A549 (cell line): Measurements from ENCODE around the gene B3GAT1. TPM values are rescaled to one million over a fixed set of nuclear protein-coding genes. Genes with fewer than 3 reads are reported as not detected.

Source experiments
- ATAC-seq, 2 experiments: fragments of 200-7000 bp in 1 of 2; fragments of >200 bp in 1 of 2; cut with Nextera tagmentation in 1 of 2; cut with Tn5 transposase in 1 of 2; 3 replicates each; pipeline versions ENCODE4 v1.8.0 to v1.9.1; 2018 to 2020; ENCODE audit warnings: mild to moderate bottlenecking in 1 of 2, moderate library complexity in 1 of 2
- CTCF ChIA-PET: fragments of 300-600 bp; sonication (Branson Sonifier 250); formaldehyde crosslinking; extraction: SDS; loops from one replicate; lab custom pipeline; 2021; ENCODE audit warnings: antibody characterized with exemption, inconsistent platforms; lab: Yijun Ruan, JAX
- POLR2A ChIA-PET: fragments of 350-600 bp; formaldehyde crosslinking; extraction: SDS; loops from one replicate; lab custom pipeline; 2021; ENCODE audit warnings: antibody characterized with exemption, inconsistent platforms; lab: Yijun Ruan, JAX
- DNase-seq, 2 experiments: peaks; one replicate each; pipeline versions ENCODE4 v3.0.0 to v3.0.0-alpha.2; 2011 to 2016; ENCODE audit warnings: low read depth in 1 of 2, low spot score in 1 of 2
- FAIRE-seq: peaks from 2 replicates; lab custom pipeline; 2011; peaks lifted over from hg19 to GRCh38; lab: Jason Lieb, UNC
- H3K27ac ChIP-seq, 2 experiments: fragments of >200 bp; sonication (Bioruptor Twin); formaldehyde crosslinking; 3 replicates each; pipeline ENCODE4 v1.5.1; 2016 to 2017
- H3K4me1 ChIP-seq: fragments of >200 bp; sonication (Bioruptor Twin); formaldehyde crosslinking; 3 replicates; pipeline ENCODE4 v1.6.1; 2016
- H3K4me2 ChIP-seq: fragments of >200 bp; sonication (Bioruptor Twin); formaldehyde crosslinking; 3 replicates; pipeline ENCODE4 v1.6.1; 2016
- H3K4me3 ChIP-seq: fragments of >200 bp; sonication (Bioruptor Twin); formaldehyde crosslinking; 3 replicates; pipeline ENCODE4 v1.5.1; 2016
- H3K9me3 ChIP-seq: fragments of >200 bp; sonication (Bioruptor Twin); formaldehyde crosslinking; 3 replicates; pipeline ENCODE4 v1.6.1; 2016
- CEBPB ChIP-seq, 2 experiments: fragments of >200 bp in 1 of 2; sonication (Bioruptor Twin) in 1 of 2; formaldehyde crosslinking in 1 of 2; IDR thresholded peaks; 2 replicates each; pipeline ENCODE4 v1.6.1; 2012 to 2016
- EHMT2 ChIP-seq: fragments of 200-600 bp; sonication (generic); IDR thresholded peaks from 2 replicates; pipeline ENCODE4 v1.6.1; 2016; ENCODE audit warnings: antibody characterized with exemption, low read depth, mild to moderate bottlenecking, moderate library complexity
- FOSB ChIP-seq: fragments of 250-450 bp; sonication (Bioruptor Pico); IDR thresholded peaks from 2 replicates; pipeline ENCODE4 v1.5.0; 2020; ENCODE audit warnings: mild to moderate bottlenecking, moderate library complexity
- GATA3 ChIP-seq: IDR thresholded peaks from 2 replicates; pipeline ENCODE4 v1.6.1; 2012; ENCODE audit warnings: borderline replicate concordance
- HOXA7 ChIP-seq: fragments of 250-450 bp; sonication (Bioruptor Pico); IDR thresholded peaks from 2 replicates; pipeline ENCODE4 v1.5.0; 2020; ENCODE audit warnings: mild to moderate bottlenecking, moderate library complexity
- HOXB13 ChIP-seq: fragments of 250-450 bp; sonication (Bioruptor Pico); IDR thresholded peaks from 2 replicates; pipeline ENCODE4 v1.5.0; 2020; ENCODE audit warnings: low read depth, mild to moderate bottlenecking, moderate library complexity
- HOXB5 ChIP-seq: fragments of 250-450 bp; sonication (Bioruptor Pico); IDR thresholded peaks from 2 replicates; pipeline ENCODE4 v1.5.0; 2020; ENCODE audit warnings: mild to moderate bottlenecking, moderate library complexity
- JUN ChIP-seq, 2 experiments: fragments of >200 bp; sonication (Bioruptor Twin); formaldehyde crosslinking; IDR thresholded peaks; 2 replicates in 1 of 2; 3 replicates in 1 of 2; pipeline ENCODE4 v1.6.1; 2016 to 2017
- KDM1A ChIP-seq: fragments of 200-600 bp; sonication (generic); IDR thresholded peaks from 2 replicates; pipeline ENCODE4 v1.6.1; 2016; ENCODE audit warnings: low read depth, mild to moderate bottlenecking
- KDM5A ChIP-seq: fragments of 200-600 bp; sonication (generic); IDR thresholded peaks from 2 replicates; pipeline ENCODE4 v1.6.1; 2016; ENCODE audit warnings: antibody characterized with exemption, mild to moderate bottlenecking
- MAFK ChIP-seq: fragments of 450-650 bp; IDR thresholded peaks from 2 replicates; pipeline ENCODE4 v1.6.1; 2014; ENCODE audit not compliant: partially characterized antibody
- PHF8 ChIP-seq: fragments of 200-600 bp; sonication (generic); IDR thresholded peaks from 2 replicates; pipeline ENCODE4 v1.6.1; 2016; ENCODE audit warnings: low read depth, mild to moderate bottlenecking, antibody characterized with exemption, moderate library complexity, borderline replicate concordance
- POLR2AphosphoS2 ChIP-seq: conservative IDR thresholded peaks from 2 replicates; pipeline ENCODE4 v1.6.1; 2012; ENCODE audit warnings: low read length, improper control_type of control experiment, inconsistent platforms
- RFX5 ChIP-seq: fragments of 450-650 bp; IDR thresholded peaks from 2 replicates; pipeline ENCODE4 v1.7.1; 2014; ENCODE audit warnings: antibody characterized with exemption, mild to moderate bottlenecking, moderate library complexity
- SREBF2 ChIP-seq: fragments of 450-650 bp; IDR thresholded peaks from 2 replicates; pipeline ENCODE4 v1.6.1; 2014; ENCODE audit warnings: mild to moderate bottlenecking, moderate library complexity
- WGBS: methylation state at CpG from one replicate; pipeline ENCODE4 v1.1.6; 2017; ENCODE audit errors: missing lambda C conversion rate; 5-methylcytosine and 5-hydroxymethylcytosine counted together
- polyA plus RNA-seq, 4 experiments: library from polyadenylated mRNA; depleted of rRNA in 3 of 4; stranded (reverse); fragments of >200 nt; fragmentation: RNase III in 1 of 4; extraction: RNeasy Plus Mini Kit Qiagen cat#74134 plus additional on column Dnase treatment in 1 of 4; gene quantifications; 2 replicates in 3 of 4; 3 replicates in 1 of 4; pipeline ENCODE4 v1.2.3, GENCODE V29; 2011 to 2017
- TF ChIP-seq, protein P1 (sequence below): fragments of 250-450 bp; sonication (Bioruptor Pico); IDR thresholded peaks from 2 replicates; pipeline ENCODE4 v1.5.0; 2020; ENCODE audit warnings: low read depth, mild to moderate bottlenecking, moderate library complexity
- TF ChIP-seq, protein P2 (sequence below): fragments of >200 bp; sonication (Bioruptor Twin); formaldehyde crosslinking; IDR thresholded peaks from 3 replicates; pipeline ENCODE4 v1.5.1; 2016
- TF ChIP-seq, protein P3 (sequence below): fragments of 450-650 bp; IDR thresholded peaks from 2 replicates; pipeline ENCODE4 v1.6.1; 2014; ENCODE audit warnings: antibody characterized with exemption
- TF ChIP-seq, protein P4 (sequence below): fragments of >200 bp; sonication (Bioruptor Twin); formaldehyde crosslinking; IDR thresholded peaks from 2 replicates; pipeline ENCODE4 v1.6.1; 2016
- TF ChIP-seq, protein P5 (sequence below): fragments of 250-450 bp; sonication (Bioruptor Pico); IDR thresholded peaks from 2 replicates; pipeline ENCODE4 v1.5.0; 2021; ENCODE audit warnings: mild to moderate bottlenecking, moderate library complexity, borderline replicate concordance
- TF ChIP-seq, protein P6 (sequence below): fragments of >200 bp; sonication (Bioruptor Twin); formaldehyde crosslinking; IDR thresholded peaks from 3 replicates; pipeline ENCODE4 v1.6.1; 2016

B3GAT1 gene
- polyA plus RNA-seq, 2 of the 4 experiments (the other 2 are of a cell fraction) = not detected

DNA sequence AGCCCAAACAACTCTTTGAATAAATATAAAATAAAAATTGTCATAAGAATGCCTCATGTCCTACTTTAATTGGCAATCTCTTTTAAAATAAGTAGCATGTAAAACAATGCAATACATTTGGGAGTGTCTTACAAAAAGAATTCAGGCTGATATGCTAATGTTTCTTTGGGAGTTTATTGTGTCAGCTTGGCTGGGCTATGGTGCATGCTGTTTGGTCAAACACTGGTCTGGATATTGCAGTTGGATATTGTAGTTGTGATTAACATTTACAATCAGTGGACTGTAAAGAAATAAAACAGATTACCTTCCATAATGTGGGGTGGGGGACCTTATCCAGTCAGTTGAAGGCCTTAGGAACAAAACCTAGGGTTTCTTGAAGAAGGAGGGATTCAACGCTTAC is 37.0 kb upstream of the B3GAT1 start:
- H3K4me1 ChIP-seq = no peaks in the 10 kb centered on the region
- CTCF ChIA-PET = no interaction called here
- TF ChIP-seq CEBPB (IDR thresholded peaks at IDR 0.05) = no peak
- TF ChIP-seq, protein P1, sequence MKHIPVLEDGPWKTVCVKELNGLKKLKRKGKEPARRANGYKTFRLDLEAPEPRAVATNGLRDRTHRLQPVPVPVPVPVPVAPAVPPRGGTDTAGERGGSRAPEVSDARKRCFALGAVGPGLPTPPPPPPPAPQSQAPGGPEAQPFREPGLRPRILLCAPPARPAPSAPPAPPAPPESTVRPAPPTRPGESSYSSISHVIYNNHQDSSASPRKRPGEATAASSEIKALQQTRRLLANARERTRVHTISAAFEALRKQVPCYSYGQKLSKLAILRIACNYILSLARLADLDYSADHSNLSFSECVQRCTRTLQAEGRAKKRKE (CRISPR knock-in tag) = no peak
- no peak for TF ChIP-seq MAFK
- TF ChIP-seq, protein P2, sequence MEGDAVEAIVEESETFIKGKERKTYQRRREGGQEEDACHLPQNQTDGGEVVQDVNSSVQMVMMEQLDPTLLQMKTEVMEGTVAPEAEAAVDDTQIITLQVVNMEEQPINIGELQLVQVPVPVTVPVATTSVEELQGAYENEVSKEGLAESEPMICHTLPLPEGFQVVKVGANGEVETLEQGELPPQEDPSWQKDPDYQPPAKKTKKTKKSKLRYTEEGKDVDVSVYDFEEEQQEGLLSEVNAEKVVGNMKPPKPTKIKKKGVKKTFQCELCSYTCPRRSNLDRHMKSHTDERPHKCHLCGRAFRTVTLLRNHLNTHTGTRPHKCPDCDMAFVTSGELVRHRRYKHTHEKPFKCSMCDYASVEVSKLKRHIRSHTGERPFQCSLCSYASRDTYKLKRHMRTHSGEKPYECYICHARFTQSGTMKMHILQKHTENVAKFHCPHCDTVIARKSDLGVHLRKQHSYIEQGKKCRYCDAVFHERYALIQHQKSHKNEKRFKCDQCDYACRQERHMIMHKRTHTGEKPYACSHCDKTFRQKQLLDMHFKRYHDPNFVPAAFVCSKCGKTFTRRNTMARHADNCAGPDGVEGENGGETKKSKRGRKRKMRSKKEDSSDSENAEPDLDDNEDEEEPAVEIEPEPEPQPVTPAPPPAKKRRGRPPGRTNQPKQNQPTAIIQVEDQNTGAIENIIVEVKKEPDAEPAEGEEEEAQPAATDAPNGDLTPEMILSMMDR = no peak
- TF ChIP-seq JUN (IDR thresholded peaks at IDR 0.05) = no peak
- no peak for TF ChIP-seq SREBF2
- TF ChIP-seq RFX5 = no peak
- TF ChIP-seq HOXB5 (CRISPR knock-in tag) = no peak
- no peak for TF ChIP-seq GATA3
- TF ChIP-seq, protein P3, sequence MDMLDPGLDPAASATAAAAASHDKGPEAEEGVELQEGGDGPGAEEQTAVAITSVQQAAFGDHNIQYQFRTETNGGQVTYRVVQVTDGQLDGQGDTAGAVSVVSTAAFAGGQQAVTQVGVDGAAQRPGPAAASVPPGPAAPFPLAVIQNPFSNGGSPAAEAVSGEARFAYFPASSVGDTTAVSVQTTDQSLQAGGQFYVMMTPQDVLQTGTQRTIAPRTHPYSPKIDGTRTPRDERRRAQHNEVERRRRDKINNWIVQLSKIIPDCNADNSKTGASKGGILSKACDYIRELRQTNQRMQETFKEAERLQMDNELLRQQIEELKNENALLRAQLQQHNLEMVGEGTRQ = no peak
- TF ChIP-seq, protein P4, sequence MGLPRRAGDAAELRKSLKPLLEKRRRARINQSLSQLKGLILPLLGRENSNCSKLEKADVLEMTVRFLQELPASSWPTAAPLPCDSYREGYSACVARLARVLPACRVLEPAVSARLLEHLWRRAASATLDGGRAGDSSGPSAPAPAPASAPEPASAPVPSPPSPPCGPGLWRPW = no peak
- no peak for TF ChIP-seq KDM5A
- TF ChIP-seq, protein P5, sequence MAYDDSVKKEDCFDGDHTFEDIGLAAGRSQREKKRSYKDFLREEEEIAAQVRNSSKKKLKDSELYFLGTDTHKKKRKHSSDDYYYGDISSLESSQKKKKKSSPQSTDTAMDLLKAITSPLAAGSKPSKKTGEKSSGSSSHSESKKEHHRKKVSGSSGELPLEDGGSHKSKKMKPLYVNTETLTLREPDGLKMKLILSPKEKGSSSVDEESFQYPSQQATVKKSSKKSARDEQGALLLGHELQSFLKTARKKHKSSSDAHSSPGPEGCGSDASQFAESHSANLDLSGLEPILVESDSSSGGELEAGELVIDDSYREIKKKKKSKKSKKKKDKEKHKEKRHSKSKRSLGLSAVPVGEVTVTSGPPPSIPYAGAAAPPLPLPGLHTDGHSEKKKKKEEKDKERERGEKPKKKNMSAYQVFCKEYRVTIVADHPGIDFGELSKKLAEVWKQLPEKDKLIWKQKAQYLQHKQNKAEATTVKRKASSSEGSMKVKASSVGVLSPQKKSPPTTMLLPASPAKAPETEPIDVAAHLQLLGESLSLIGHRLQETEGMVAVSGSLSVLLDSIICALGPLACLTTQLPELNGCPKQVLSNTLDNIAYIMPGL (CRISPR knock-in tag) = no peak
- TF ChIP-seq POLR2AphosphoS2 = no peak
- TF ChIP-seq HOXB13 = no peak
- no peak for TF ChIP-seq PHF8
- TF ChIP-seq KDM1A = no peak
- TF ChIP-seq, protein P6, sequence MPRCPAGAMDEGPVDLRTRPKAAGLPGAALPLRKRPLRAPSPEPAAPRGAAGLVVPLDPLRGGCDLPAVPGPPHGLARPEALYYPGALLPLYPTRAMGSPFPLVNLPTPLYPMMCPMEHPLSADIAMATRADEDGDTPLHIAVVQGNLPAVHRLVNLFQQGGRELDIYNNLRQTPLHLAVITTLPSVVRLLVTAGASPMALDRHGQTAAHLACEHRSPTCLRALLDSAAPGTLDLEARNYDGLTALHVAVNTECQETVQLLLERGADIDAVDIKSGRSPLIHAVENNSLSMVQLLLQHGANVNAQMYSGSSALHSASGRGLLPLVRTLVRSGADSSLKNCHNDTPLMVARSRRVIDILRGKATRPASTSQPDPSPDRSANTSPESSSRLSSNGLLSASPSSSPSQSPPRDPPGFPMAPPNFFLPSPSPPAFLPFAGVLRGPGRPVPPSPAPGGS = no peak
- TF ChIP-seq HOXA7 (CRISPR knock-in tag) = no peak
- TF ChIP-seq FOSB (CRISPR knock-in tag) = no peak
- TF ChIP-seq, all 56 proteins: peak for 0
- 87% methylated on average over 1 of the region's 1 CpG for WGBS
- H3K27ac ChIP-seq = no peak overlapping the region
- H3K9me3 ChIP-seq = no peaks in the 10 kb centered on the region
- no peak overlapping the region for H3K4me3 ChIP-seq
- FAIRE-seq (no peak), DNase-seq (no peak), ATAC-seq (no peak)
- POLR2A ChIA-PET = no interaction called here
- no peak overlapping the region for H3K4me2 ChIP-seq

DNA sequence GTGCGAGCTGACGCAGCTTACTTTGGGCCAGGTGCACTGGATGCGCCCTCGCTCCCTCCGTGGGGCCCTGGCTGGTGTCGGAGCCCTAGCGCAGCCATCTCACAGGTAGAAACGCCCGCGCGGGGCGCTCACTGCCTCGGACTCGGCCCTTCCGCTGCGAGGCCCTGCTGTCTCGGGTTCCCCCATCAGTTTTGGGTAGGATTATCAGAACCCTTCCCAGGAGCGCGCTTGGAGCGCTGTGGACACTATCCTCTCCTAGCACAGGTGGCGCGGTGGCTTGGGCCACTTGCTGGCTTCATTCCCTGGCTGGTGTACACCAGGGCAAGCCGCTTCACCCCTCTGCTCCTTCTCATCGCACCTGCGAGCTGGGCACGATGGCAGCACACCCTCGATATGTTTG is 35.7 kb upstream of the B3GAT1 start:
- Histone ChIP-seq H3K9me3 (no peaks in the 10 kb centered on the region), H3K4me2 (no peak overlapping the region), H3K27ac (no peak overlapping the region), H3K4me1 (no peaks in the 10 kb centered on the region), H3K4me3 (no peak overlapping the region)
- no peak for DNase-seq
- POLR2A ChIA-PET = no interaction called here
- CTCF ChIA-PET = no interaction called here
- WGBS = 36% methylated on average over 3 of the region's 27 CpGs
- no peak for TF ChIP-seq EHMT2
- no peak for ATAC-seq
- FAIRE-seq = no peak
